Muscle of arm (tissue), 14 donors: ENCODE results near the gene CKAP2L. TPM values are rescaled to one million over a fixed set of nuclear protein-coding genes. Genes with fewer than 3 reads are reported as not detected.

Experiments used
- DNase-seq: peaks from one replicate; pipeline ENCODE4 v3.0.0-alpha.2; 2013
- long read RNA-seq, 11 donors: transcript quantifications; one replicate each; lab custom pipeline, GENCODE V29; 2026
- polyA plus RNA-seq, 12 donors: library from polyadenylated mRNA; unstranded; fragments of 120-200 nt; gene quantifications; one replicate each; pipeline ENCODE4 v1.2.1, GENCODE V29; 2013; ENCODE audit not compliant: insufficient read length in 12 of 12

CKAP2L gene, protein sequence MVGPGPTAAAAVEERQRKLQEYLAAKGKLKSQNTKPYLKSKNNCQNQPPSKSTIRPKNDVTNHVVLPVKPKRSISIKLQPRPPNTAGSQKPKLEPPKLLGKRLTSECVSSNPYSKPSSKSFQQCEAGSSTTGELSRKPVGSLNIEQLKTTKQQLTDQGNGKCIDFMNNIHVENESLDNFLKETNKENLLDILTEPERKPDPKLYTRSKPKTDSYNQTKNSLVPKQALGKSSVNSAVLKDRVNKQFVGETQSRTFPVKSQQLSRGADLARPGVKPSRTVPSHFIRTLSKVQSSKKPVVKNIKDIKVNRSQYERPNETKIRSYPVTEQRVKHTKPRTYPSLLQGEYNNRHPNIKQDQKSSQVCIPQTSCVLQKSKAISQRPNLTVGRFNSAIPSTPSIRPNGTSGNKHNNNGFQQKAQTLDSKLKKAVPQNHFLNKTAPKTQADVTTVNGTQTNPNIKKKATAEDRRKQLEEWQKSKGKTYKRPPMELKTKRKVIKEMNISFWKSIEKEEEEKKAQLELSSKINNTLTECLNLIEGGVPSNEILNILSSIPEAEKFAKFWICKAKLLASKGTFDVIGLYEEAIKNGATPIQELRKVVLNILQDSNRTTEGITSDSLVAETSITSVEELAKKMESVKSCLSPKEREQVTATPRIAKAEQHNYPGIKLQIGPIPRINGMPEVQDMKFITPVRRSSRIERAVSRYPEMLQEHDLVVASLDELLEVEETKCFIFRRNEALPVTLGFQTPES
- polyA plus RNA-seq: 10 to 100 TPM in 5 of 12 donors, 1 to 10 TPM in 6, not detected in 1; 6.1 to 22.5 (median 9.8) TPM
- long read RNA-seq, donor 1, partial matches to known transcripts: 0 of 1 reads
- long read RNA-seq, donor 1, other reads (novel, unspliced or antisense): 0 of 1 reads
- long read RNA-seq, donor 2, full-length matches to known transcripts: 2 of 2 reads
- long read RNA-seq, donor 2, partial matches to known transcripts: 0 of 2 reads
- long read RNA-seq, donor 2, other reads (novel, unspliced or antisense): 0 of 2 reads
- long read RNA-seq, donor 3, full-length matches to known transcripts: 1 of 1 reads
- long read RNA-seq, donor 3, partial matches to known transcripts: 0 of 1 reads
- long read RNA-seq, donor 3, other reads (novel, unspliced or antisense): 0 of 1 reads
- long read RNA-seq, donor 4: 0 reads
- long read RNA-seq, donor 5, full-length matches to known transcripts: 2 of 2 reads
- long read RNA-seq, donor 5, partial matches to known transcripts: 0 of 2 reads
- long read RNA-seq, donor 5, other reads (novel, unspliced or antisense): 0 of 2 reads
- long read RNA-seq, donor 6, full-length matches to known transcripts: 1 of 1 reads
- long read RNA-seq, donor 6, partial matches to known transcripts: 0 of 1 reads
- long read RNA-seq, donor 6, other reads (novel, unspliced or antisense): 0 of 1 reads
- long read RNA-seq, donor 7, full-length matches to known transcripts: 1 of 1 reads
- long read RNA-seq, donor 7, partial matches to known transcripts: 0 of 1 reads
- long read RNA-seq, donor 7, other reads (novel, unspliced or antisense): 0 of 1 reads
- long read RNA-seq, donor 8: 0 reads
- long read RNA-seq, donor 9: 0 reads
- long read RNA-seq, donor 10: 0 reads
- long read RNA-seq, donor 11, full-length matches to known transcripts: 1 of 1 reads
- long read RNA-seq, donor 11, partial matches to known transcripts: 0 of 1 reads
- long read RNA-seq, donor 11, other reads (novel, unspliced or antisense): 0 of 1 reads

DNA sequence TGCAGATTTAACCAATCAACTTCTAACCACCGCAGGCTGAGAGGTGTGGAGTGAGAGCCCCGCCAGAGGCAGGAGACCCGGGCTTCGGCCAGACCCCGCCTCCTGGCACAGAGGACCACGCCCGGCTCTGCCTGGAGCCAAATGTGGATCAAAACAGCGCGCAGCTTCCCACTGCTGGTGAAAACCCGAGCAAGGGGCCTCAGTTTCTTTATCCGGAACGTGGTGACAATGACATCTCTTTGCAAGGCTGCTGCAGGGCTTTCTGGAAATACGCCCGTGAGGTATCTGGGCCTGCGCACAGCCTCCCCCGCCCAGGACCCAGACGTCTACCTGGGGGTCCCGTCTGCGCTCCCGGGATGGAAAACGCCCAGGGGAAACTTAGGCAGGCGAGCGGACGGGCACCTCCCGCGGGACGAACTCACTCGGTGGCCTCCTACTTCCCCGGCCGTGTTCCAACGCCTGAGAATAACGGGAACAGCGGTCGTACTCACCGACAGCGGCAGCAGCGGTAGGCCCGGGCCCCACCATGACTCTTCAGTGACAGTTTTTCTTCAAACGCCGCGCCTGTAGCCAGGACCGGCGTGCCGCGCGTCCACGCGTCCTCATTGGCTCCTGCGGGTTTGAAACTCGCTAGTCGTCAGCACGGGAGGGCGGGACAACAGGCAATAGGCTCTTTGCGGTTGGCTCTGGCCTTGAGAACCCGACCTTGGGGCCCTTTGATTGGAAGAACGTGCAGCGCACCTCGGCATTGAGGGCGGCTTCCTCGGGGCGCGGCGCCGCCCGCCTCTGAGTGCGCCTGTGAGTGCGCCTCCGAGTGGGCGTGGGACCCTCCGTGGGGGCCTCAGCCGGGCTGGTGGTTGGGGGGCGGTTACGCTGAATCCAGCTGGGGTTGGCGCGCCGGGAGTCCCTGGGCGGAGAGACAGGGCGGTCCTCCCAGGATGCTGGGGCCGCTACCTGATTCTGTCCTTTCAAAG lies at the start of gene CKAP2L:
CKAP2L (minus strand) TSS at position 539 of the 974 bp plus-strand sequence; CDS start at position 528, 11 bp downstream.
- peak; percentile 97 for DNase-seq

DNA sequence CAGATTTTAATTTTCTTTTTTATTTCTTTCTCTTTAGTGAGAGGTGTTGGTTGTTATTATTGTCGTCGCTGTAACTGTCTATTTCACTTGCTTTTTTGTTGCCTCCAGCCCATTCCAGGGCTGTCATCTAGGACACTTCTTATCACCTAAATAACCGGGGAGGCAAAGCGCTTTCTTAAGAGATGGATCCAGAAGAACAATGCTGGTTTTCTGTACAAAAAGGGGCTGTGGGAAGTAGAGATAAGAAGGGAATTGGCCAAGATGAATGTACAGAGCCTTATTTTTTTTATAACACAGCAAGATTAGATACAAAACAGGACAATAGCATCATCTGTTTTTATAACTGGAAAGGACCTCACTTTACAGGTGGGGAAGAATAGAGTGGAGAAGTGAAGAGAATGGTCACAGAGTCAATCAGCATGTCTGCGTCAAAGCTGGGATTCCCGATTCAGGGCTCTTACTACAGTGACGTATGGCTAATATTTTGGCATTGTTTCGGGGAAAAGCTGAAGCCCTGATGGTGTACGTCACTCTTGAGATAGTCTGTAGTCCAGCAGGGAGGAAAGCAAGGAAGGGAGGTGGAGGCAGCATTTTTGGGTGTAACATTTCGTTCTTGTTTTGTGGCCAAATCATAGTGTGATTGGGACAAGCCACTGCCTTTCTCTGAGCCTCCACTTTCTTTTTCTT lies 49.0 kb upstream of the CKAP2L start:
- no peak for DNase-seq

DNA sequence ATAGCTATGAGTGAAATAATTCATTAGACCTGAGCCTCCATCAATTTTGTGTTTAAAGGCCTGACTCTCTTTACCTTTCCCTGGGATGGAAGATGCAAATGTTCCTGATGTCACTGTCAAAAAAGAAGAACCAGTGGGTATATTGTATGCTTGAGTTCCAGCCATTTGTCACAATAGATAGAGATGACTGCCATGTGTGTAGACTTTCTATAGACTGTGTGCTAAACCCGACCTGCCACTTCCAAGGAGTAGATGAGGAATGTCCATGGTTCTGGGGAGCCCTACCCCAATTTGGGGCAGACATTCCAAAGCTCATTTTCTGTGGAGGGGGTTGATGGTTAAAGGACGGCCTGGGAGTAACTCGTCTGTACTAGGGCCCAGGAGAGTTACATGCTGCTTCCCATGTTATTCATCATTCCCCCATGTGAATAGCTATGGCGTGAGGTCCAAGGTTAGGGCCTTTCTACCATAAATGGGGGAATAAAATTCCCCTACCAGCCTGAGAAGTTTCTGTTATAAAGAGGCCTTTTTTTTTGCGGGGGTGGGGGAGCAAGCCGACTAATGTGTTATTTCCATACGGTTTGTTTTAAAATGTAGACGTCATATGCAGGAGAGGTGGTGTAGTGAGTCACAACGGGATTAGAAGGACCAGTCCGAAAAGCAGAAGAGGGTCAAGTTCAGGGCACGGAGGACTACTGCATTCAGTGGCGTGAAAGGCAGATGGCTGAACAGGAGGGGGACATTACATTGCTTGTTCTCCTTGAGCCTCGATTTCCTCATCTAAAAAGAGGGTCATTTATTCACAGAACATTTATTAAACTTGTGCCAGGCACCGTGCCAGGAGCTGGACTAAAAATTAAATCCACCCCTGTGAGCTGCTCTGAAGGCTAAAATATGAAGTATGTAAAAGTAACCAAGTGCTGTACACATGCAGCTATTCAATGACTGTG lies 48.2 kb upstream of the CKAP2L start:
- DNase-seq: no peak

DNA sequence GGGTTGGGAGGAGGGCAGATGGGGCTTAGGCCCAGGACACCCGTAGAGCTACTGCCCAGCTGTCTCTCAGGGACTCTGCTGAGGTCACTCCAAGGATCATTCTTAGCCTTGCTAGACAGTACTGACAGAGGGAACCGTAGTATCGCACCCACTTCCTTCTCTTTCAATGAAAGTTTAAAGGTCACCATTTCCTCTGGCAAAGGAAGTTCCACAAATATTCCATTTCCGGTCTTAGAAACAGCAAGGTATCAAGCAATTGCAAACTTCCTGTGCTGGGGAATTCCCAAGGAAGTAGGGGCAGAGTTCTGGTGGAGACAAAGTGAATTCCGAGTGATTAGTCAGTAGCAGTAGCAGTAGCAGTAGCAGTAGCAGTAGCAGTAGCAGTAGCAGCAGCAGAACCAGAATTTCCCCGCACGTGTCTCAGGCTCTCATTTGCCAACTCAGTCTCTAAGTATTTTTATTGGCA lies 47.5 kb upstream of the CKAP2L start:
- no peak for DNase-seq

DNA sequence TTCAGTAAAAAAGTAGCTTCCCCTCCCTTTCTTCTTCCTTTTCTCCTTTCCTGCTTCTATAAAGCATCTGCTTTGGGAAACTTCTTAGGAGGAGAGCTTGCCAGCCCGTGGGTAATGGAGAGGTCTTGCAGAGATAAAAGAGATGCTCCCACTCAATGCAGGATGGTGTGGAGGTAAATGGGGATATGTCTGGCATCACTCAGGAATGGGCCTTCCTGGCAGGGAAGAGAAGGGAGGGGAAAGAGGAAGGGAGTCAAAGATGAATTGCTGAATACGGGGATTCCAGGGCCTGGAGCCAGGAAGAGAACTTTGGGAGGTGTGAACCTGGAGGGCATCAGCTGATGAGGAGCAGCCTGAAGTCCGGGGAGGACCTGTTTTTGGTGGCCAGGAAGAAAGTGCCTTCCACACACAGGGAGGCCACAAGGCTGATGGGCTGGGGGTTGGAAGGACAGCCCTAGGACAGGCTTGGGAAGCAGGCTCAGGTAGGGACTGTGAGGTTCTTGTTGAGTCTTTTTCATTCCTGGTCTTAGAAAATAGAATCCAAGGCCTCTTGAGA lies 46.9 kb upstream of the CKAP2L start:
- no peak for DNase-seq

DNA sequence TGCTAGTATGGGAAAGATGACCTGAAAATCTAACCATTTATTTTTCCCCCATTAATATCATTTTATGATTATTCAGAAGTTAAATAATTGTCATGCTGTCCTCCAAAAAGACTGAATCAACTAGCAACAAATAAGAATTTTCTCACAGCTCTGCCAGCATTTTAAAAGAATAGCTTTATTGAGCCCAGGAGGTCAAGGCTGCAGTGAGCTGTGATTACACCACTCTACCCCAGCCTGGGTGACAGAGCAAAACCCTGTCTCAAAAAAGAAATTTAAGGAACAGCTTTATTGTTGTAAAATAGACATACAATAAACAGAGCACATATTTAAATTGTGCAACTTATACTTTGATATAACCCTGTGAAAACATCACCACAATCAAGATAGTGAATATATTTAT lies 44.7 kb upstream of the CKAP2L start:
- no peak for DNase-seq

DNA sequence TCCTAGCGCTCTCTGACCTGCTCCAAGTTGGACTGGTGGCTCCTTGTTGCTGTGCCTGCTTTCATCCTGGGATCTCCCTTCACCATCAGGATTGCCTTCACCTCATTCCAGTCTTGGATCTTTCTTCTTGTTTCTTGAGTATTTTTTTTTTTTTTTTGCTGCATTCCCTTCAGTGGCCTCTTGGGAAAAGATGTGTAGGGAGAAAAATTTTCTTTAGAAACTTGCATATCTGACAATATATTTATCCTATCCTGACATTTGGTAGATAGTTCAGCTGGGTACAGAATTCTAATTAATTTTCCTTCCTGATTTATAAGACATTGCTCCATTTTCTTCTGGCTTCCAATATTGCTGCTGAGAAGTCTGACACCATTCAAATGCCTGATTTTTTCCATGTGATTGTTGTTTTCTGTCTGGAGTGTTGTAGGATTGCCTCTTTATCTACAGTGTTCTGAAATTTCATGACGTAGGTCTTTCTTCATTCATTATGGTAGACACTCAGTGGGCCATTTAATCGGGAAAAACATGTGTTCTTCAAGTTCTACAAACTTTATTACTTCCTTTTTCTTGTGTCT lies 42.9 kb upstream of the CKAP2L start:
- no peak for DNase-seq

DNA sequence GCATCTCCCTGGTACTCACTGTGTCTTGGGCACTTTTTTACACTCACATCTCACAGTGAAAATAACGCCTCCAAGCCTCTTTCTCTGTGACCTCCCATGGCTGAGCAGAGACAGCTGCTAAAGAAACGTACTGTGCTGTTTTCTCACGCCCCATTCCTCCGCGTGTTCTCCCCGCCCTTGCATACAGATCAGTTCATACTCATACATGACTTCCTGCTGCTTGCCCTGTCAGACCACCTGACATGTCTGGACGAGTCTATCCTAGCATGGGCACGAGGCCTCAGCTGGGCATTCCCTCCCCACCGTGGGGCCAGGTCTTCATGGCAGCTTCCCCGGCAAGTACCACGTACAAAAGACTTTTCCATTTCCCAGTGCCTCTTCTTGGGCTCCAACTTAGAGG lies 41.1 kb upstream of the CKAP2L start:
- DNase-seq: no peak

DNA sequence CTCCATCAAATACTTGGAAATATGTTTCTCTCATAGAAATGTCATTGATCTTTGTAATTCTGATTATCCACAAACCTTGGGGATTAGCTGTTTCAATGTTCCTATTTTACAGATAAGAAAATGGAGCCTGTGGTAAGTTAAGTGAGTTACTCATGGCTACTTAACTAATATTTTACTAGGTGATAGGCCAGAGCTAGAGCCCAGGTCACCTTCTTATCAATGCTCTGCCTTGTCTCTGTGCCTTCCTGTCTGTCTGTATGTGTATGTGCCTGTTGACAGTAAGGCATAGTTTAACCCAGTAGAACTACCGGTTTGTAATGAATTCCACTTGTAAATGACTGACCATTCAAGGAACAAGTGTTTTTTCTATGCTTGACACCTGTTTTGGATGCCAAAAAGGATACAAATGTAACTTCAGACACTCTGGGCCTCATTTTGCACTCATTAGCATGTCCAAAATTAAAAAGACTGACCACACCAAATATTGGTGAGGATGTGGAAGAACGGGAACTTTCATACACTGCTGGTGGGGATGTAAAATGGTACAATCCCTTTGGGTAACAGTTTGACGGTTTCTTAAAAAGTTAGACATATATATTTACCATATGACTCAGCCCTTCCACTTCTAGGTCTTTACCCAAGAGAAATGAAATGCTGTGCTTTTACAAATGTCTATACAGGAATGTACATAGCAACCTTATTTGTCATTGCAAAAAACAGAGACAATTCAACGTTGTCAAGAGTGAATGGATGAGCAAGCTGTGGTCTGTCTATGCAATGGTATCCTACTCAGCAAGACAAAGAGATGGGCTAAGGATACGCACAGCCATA lies 39.5 kb upstream of the CKAP2L start:
- no peak for DNase-seq

DNA sequence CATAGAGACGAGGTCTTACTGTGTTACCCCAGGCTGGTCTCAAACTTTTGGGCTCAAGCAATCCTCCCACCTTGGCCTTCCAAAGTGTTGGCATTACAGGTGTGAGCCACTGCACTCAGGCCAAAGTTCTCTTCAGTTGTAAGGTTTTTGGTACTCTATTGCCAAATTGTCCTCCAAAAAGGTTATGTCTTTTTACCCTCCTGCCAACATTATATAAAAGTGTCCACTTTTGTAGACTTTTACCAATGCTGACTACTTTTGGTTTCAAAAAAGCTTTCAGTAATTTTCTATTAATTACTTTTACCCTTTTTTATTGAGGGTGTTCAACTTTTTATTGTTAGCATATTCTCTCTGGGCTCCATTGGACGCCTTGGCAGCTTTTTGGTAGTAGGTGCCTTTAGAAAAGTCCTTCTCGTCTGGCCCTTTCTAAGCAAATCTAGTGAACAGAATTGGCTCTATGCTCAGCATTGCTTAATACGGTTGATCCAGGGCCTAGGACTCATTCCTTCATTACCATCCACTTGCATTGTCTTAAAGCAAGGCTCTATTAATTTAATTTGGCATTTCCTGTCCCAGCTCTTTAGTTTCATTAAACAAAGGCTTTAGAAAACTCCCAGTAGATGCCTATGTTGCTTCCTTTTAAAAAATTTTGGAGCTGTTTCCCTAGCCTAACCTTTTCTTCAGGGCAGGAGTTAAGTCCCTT lies 36.6 kb upstream of the CKAP2L start:
- DNase-seq: no peak

DNA sequence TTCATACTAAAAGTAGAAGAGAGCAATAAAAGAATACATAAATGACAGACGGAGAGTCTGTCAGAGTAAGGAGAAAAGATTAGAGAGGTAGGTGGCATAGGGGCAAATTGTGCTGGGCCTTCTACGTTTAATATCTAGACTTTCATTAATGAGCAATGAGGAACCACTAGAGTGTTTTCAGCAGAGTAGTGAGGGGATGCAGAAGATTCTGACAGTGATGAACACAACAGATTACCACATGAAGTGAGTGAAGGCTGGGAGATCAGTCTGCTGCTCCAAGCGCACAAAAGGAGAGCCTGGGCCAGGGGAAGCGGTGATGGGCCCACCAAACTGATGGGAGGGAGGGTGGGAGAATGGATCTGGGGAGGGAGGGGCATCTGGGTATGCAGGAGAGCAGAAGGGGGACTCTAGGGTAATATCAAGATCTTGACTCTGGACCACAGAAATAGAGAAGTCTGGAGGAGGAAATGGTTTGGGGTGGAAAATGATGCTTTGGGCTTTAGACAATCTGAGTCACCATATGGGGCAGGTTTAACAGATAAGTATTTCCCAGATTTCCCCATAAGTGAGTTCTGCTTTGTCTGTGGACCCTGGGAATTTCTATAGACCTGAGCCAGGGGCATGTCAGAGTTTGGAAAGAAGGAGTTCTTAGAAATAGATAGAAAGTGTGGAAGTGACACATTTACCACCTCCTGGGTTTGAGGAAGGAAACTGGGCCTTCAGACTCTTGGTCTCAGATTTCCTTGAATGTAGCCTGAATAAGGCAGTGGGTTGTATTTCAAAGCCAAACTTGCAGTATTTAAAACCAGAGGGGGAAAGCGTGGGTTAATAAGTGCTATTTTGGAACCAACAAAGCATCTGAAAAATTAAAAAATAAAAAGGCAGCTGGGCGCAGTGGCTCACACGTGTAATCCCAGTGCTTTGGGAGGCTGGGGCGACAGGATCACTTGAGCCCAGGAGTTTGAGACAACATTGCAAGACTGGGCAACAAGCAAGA lies 34.9 kb upstream of the CKAP2L start:
- DNase-seq: no peak

DNA sequence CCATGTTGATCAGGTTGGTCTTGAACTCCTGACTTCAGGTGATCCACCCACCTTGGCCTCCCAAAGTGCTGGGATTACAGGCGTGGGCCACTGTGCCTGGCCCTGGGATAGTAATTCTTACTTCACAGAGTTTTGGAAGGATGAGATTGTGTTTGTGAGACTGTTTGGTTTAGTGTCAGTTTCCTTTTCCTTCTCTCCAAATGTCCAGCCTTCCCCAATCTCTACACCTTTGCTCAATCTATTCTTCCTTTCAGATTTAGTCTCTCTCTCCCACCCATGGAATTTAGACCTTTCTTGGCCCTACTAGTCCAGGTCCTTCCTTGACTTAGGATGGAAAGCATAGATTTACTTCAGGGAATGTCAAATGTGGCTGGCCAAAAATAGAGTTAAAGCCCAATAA lies 32.1 kb upstream of the CKAP2L start:
- no peak for DNase-seq

DNA sequence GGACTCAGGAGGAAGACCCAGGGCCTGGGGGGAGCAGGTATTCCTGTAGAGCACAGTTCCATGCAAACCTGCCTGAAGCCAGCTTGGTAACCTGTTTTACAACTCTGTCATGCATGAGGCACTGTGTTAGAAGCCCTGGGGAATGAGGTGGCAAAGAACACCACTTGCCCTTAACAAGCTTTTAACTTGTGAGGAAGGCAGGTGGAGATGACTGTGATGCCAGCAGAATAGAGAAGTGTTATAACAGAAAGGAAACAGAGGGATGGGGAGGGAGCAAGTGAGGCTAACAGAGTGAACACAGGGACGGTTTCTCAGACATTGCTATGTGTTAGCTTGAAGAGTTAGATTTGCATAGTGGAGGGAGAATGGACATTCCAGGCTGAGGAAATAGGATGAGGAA lies 31.4 kb upstream of the CKAP2L start:
- DNase-seq: no peak

DNA sequence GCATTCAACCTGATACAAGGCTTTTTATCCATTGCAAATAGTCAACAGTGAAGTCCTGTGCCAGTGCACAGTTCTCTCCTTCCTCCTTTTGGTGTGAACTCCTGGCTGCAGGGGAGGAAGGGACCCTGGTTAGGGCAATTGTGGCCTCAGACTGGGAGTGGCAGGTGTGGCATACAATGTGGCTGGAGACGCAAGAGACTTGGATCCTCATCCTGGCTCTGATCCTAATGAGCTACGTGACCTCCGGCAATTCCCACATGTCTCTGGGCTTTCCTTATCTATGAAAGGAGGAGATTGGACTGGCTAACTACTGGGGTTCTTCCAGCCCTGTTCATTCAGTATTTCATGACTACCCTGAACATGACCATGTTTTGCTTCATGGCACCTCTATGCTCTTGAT lies 30.4 kb upstream of the CKAP2L start:
- DNase-seq: no peak
